ENCODE results near the gene SNX6.

DNA sequence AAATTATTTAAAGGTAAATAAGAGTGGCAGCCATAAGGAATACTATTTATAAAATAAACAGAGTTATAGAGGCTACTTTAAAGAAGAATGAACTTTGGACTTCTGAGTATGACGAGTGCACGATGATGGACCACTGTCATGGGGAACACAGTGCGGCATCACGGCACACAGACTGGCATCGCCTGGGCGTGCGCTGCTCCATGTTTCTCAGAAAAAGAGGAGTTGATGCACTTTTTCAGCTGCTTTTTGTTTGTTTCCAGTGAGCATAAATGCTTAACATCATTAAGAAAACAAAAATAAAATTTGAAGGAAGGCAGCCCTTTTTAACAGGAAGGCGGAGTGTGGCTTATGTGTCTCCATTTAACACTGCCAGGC is 67.2 kb downstream of the SNX6 start:
- TF ChIP-seq CTCF (IDR thresholded peaks at IDR 0.05 in 2 of 3, conservative IDR thresholded peaks at IDR 0.05 in 1 of 3; ENCODE audit: borderline replicate concordance in 1 of 3, insufficient read depth in 1 of 3, low read depth in 2 of 3, low read length in 2 of 3) = no peak
- TF ChIP-seq EZH2 (IDR thresholded peaks at IDR 0.05) = no peak
- no peak for TF ChIP-seq POLR2AphosphoS5 (IDR thresholded peaks at IDR 0.05; ENCODE audit: low read depth, low read length)
- TF ChIP-seq EZH2phosphoT487 (IDR thresholded peaks at IDR 0.05; ENCODE audit: borderline replicate concordance) = no peak
- no peak for TF ChIP-seq SP1 (IDR thresholded peaks at IDR 0.05; ENCODE audit: low read depth)
- TF ChIP-seq, protein P1, sequence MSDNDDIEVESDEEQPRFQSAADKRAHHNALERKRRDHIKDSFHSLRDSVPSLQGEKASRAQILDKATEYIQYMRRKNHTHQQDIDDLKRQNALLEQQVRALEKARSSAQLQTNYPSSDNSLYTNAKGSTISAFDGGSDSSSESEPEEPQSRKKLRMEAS (IDR thresholded peaks at IDR 0.05) = no peak
- no peak for TF ChIP-seq ZBTB33 (IDR thresholded peaks at IDR 0.05; ENCODE audit: extremely low read depth, insufficient replicate concordance, low read length)
- TF ChIP-seq RAD21 (IDR thresholded peaks at IDR 0.05; ENCODE audit: low read depth) = no peak
- no peak for TF ChIP-seq YY1 (IDR thresholded peaks at IDR 0.05; ENCODE audit: extremely low read depth, insufficient replicate concordance, low read depth, low read length)
- no peak for TF ChIP-seq JUND (IDR thresholded peaks at IDR 0.05)
